Activated T-cell treated with anti-CD3 and anti-CD28 coated beads, Interleukin-2, amount 50 U/mL, for 1 hour (primary cell): ENCODE measurements around the gene ARHGEF25.
"Not testable (repeated sequence)": the region's sequence is repeated elsewhere in the genome, so short reads cannot be mapped to it uniquely, and the experiment has no call there.

Source experiments
- DNase-seq: peaks from one replicate; pipeline ENCODE4 v3.0.0-alpha.2; 2020

Gene ARHGEF25

DNA sequence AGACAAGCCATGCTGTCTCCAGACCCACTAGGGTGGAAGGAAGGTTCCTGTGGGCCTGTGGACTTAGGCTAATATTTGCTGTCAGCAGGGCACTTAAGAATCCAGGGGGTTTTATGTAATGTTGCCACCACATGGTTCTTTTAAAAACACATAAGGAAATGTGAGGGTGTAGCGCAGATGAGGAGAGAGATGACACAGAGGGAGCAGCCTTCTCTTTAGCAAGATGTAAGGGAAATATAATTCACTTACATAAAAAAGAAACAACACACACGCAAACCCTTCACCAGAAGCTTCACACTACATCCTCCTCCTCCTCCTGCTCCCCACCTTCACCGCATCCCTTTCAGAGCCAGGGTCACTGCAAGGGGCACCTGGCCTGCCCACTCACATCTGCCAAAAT, 25.1 kb upstream of the ARHGEF25 start:
- no peak for DNase-seq

DNA sequence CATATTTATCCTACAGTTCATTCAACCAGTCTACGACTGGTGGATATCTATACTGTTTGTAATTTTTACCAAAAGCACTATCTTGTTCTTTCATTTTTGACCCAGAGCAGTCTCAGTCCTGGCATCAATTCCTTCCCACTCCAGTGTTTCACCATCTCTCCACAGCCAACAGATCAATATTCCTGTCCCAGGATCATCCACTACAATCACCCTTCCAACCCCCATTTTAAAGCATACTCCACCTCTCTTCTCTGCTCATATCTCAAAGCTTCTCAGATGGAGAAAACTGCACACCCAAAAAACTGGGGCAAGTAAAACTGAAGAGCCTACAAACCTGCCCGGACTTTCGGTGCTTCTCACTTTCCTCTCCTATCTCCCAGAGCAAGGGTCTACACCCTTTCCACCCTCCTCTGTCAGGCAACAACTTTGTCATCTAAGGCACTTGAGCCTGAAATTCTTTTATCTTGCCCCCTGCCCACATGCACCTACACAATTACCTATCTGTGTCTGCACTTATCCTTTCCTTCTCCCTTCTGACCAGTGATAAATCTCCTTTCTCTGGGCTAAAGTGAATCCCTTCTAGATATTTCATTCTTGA, 24.3 kb upstream of the ARHGEF25 start:
- DNase-seq: no peak

DNA sequence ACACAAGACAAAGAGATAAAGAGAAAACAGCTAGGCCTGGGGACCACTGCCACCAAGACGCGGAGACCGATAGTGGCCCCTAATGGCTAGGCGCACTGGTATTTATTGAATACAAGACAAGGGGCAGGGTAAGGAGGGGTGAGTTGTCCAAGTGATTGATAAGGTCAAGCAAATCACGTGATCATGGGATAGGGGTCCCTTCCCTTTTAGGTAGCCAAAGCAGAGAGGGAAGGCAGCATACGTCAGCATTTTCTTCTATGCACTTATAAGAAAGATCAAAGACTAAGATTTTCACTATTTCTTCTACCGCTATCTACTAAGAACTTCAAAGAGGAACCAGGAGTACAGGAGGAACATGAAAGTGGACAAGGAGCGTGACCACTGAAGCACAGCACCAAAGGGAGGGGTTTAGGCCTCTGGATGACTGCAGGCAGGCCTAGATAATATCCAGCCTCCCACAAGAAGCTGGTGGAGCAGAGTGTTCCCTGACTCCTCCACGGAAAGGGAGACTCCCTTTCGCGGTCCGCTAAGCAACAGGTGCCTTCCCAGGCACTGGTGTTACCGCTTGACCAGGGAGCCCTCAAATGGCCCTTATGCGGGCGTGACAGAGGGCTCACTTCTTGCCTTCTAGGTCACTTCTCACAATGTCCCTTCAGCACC, 22.2 kb upstream of the ARHGEF25 start:
- DNase-seq: not testable (repeated sequence)

DNA sequence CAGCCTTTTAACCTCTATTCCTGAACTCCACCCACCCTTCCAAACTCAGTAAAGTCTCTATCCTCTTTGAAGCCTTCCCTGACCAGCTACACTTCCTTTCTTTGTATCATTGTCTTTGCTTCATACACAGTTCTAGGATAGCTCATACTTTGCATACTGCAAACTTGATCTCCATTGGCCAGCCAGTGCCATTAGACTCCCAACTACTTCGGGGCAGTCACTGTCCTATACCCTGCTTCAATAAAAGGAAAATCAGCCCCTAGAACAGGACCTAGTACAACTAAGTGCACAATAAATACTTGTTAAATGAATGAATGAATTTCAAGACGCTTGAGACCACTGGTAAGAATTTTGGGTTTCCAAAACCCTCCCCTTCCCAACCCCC, 20.8 kb upstream of the ARHGEF25 start:
- DNase-seq: no peak

DNA sequence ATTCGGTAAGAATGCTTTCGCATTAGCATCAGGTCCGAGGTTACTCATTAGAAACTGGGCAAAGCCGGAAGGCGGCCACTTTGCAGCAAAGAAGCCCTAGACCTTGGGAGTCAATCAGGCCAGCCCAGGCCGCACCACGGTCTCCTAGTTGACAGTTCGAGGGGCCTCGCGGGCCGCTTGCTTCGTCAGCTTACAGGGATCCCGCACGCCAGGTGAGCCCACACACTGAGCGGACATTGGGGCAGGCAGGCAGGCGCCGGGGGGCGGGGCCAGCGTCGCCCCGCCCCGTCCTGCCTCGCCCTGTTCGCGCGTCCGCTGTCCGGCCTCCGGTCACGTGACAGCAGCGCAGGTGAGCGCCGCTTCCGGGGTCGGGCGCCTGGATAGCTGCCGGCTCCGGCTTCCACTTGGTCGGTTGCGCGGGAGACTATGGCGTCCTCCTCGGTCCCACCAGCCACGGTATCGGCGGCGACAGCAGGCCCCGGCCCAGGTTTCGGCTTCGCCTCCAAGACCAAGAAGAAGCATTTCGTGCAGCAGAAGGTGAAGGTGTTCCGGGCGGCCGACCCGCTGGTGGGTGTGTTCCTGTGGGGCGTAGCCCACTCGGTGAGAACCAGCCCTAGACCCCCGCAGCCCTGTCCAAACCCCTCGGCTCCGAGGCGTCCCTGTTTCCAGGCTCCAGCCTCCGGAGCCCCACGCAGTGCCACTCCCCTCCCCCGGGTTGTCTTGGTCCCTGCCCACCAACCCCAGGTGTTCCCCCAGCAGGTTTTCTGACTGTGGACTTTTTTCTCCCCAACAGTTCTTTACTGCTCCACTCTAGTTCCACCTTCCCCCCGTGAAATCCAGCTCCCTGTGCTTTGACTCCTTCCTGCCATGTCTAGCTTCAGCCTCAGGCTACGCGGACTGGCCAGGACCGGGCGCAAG, 20.1 kb upstream of the ARHGEF25 start, which contains the start of gene PIP4K2C:
TSS of gene PIP4K2C (plus strand) at position 329 of the 918 bp plus-strand sequence. CDS start at position 427, 98 bp downstream.
- DNase-seq: peak; percentile 79

DNA sequence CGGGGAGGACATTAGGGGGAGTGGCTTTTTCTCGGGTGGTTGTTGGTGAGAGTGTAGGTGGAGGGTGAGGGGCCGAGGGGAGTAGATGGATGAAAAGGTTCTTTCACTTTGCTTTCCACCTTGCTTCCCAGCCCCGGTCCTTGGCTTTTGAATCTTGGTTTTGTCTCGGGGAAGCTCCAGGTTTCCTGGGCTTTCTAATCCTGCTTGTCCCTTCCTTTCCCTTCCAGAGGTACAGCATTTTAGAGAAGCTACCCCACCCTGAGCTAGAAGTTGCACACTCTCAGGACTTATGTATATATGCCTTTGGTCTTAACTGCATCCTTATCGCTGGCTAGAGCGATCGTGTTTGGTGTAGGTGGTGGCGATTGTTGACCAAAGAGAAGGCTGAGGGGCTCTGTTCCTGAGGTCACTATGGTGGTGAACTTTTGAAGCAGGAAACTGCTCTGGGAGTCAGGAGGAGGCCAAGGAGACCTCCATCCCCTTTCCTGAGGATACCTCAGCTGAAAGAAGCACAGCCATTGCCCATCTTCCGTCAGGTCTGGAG, 19.4 kb upstream of the ARHGEF25 start:
- DNase-seq: no peak

DNA sequence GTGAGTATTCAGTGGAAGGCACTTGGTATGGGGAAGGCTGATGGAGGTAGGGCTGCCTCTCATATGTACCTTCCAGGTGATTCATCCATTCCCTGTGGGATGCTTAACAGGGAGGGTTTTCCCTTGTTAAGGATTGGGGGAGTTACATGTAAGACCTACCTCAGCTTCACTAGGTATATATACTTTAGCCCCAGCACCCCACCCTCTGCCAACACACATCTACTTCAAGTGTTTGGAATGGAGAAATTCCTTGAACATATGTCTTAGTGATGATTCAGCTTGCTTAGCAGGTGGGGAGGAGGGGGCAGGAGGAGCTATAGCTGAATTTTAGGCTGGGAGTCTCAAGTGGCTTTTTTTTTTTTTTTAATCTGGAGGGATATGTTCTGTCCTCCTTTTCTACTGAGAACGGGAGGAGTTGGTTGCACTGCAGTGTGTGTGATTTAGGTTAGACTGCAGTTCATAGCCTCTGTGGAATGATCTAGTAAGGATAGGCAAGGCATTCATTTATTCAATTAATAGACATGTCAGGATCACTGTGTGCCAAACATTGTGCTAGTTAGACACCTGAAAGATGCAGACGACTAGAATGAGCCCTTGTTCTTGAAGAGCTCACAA, 18.6 kb upstream of the ARHGEF25 start:
- no peak for DNase-seq

DNA sequence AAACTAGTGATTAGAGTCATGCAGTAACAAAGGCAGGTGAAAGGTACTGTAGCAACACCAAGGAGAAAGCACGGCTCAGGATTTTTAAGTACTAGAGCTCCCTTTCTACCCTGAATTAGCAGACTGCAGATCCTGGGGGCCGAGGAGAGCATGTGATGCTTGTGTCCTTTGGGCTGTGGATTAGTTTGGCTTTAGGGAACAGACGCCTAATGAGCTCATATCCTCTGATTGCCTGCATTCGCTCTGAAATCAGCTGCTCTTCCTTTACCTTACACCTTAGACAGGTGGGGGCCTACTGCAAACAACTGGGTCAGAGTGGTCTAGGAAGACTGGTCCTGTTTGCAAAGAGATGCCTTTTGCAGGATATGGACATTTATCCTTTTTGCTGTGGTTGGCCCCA, 18.0 kb upstream of the ARHGEF25 start:
- no peak for DNase-seq

DNA sequence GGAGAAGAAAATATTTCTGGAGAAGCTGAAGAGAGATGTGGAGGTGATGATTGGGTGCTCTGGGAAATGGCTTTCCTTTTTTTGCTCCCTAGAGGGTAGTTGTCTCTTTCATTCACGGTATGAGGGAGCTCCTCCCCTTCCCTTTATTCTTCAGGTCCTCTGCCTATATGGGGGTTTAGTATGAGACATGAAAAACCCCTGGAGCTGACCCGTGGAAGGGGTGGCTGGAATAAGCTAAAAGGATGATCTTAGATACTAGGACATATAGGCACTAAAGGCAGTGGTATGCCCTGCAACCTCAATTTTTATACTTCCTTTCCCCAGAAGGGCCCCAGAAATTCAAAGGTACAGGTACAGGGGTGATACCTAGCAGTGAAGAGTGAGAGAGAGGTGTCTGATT, 10.8 kb upstream of the ARHGEF25 start:
- no peak for DNase-seq

DNA sequence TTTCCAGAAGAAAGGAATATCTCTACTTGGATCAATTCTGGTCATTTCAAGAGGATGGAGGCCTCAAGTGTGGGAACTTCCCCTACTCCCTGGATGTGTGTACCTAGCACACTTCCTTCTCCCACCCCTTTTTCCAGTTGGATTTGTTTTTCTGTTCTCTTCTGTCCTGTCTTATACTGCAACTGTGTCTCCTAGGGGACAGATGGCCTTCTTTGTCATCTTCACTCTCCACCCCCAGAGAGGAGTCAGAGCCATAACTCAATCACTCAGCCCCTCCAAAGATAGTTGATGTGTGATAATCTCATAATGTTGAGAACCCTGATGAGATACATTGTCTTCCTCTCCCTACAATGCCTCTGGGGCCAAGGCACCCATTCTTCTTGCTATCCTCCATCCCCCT, 8.7 kb upstream of the ARHGEF25 start:
- no peak for DNase-seq

DNA sequence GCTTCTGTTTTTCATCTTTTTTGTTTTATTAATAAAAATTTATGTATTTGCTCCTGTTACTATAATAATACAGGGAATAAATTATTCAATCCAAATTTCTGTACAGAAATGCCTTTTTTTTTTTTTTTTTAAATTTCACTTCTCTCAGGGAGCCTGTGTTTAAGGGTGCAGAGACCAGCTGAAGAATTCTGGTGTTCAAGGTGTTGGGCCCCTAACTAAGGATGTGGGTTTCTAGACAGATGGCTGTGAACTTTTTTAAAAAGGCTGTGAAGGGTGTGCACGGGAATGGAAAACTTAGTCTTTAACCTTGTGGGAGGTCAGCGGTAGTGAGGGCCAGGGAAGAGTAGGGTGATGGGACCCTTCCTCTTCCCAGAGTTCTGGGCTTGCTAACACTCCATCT, 7.9 kb upstream of the ARHGEF25 start:
- DNase-seq: no peak

DNA sequence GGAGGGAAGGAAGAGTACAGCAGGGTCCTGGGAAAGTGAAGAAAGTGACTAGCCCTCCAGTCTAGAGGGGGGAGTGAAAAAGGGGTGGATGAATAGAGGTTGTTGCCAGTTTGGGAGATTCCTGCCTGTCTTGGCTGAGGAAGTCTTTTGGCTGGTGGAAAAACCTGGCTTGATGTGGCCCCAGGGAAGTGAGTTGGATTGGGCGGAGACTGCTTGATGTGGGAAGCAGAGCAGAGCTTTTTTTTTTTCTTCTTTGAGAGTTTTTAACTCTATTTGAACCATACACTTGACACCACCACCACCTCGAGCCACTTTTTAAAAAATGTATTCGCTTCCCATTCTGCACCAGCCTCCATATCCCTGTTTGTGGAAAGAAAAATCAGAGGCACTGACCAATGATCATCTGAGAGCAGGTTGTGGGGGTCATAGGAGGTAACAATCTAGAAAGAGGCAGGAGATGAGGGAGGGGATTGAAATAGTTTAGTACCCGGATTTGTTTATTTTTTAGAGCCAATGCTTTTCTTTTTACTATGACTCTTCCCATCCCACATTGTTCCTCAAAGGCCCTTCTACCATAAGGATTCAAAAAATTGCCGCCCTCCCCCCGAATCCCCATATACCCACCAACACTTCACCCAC, 7.3 kb upstream of the ARHGEF25 start:
- DNase-seq: no peak

DNA sequence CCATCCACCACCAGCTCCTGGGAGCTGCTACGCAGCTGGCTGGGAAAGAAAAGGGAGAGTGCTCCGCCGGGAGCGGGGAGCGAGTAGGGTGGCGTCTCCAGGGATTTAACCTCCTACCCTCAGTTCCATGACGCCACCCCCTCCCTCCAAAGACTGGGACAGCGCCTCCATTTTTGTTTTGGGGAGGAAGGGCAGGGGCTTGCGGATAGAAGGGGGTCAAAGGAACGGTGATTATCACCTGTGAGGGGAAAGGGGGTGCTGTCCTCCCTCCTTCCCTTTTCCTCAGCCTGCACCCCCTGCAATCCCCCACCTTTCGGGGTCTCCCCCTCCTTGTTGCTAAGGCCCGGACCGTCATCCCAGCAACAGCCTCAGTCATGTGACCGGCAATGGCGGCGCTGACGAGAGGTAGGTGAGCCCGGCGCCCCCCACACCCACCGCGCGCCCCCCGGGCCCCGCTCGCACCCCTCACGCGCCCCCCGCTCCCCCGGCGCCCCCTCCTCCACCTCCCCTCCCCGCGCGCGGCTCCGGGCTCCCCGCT, 6.7 kb upstream of the ARHGEF25 start, which contains the start of gene DTX3:
TSS of gene DTX3 (plus strand) at position 371 of the 538 bp plus-strand sequence. CDS start 1,694 bp downstream, outside the sequence.
- DNase-seq: peak; percentile 47

DNA sequence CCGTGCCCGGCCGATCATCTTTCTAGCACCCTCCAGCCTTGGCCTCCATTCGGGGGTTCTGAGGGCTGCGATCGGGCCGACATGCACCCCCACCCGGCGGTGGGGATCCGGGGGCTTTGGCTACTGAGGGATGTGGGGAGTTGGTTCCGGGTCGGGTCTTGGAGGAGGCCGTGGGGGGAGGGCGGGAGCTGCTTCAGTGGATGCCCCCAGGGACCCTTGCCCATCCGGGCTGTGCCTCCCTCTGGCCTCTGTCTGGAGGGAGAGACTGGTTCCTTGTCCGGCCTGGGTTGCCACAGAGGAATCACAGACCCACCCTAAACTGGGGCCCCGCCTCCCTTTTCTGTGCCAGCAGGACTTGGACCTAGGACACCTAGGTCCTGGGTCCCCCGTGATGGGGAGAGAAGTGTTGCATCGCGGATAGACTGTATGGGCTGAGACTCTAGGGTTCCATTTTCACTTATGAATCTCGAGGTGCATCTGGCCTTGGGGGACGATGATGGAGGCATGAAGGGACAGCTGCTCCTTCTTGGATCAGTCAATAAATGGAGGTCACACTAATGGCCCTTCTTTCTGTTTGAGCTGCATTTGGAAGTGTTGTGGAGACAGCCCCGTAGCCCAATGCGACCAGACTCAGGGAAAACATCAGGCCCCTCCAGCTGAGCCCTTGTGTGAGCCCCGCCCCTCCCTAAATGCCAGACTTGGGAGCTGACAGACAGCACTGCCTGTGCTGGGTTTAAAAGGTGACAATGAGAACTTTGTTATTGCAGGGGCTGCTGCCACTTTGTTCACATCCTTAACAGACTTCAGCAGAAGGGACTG, 6.0 kb upstream of the ARHGEF25 start:
- no peak for DNase-seq

DNA sequence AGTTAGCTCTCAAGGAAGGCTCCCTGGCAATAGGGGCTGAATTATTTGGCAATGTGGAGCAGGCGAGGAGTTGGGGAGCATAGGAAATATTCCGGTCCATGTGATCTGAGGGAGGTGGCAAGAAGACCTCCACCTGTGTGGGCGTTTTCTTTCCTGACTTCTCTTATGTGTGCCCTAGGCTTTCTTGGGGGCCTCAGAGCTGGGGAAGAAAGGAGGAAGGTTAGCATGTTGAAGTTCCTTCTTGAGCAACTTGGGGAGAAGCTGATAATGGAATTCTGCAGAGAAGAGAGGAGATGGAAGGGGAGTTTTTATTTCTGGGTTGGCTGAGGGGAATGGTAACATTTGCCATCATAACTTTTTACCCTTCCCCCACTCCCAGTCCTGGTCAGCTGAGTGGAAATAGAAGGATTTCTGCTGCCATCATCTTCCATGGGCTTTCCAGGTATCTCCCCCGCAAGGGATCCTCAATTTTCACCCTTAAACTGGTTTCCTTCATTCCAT, 5.4 kb upstream of the ARHGEF25 start:
- DNase-seq: no peak

DNA sequence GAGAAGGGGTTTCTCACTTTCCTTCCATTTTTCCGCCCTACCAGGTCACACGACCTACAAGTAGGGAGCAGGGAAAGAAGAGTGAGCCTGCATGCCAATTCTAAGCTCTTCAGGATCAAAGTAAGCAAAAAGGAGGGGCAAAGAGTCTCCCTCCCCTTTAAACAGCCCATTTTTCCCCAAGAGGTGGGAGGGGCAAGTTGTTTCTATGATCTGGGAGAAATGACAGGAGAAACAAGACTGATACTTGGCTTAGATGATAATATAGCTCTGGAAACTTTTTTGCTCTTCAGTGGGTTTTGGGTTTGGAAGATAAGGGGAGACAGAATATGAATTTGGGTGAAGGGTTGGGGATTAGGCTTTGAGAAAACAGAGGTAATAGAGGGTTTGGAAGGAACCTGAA, 4.8 kb upstream of the ARHGEF25 start:
- no peak for DNase-seq

DNA sequence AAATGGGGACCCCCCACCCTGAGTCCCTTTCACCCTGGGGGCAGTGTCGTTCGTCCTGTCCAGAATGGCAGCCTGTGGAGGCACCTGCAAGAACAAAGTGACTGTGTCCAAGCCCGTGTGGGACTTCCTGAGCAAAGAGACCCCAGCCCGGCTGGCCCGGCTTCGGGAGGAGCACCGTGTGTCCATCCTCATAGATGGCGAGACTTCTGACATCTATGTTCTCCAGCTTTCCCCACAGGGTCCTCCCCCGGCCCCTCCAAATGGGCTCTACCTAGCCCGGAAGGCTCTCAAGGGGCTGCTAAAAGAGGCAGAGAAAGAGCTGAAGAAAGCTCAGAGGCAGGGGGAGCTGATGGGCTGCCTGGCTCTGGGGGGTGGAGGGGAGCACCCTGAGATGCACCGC, 4.4 kb upstream of the ARHGEF25 start:
- no peak for DNase-seq

DNA sequence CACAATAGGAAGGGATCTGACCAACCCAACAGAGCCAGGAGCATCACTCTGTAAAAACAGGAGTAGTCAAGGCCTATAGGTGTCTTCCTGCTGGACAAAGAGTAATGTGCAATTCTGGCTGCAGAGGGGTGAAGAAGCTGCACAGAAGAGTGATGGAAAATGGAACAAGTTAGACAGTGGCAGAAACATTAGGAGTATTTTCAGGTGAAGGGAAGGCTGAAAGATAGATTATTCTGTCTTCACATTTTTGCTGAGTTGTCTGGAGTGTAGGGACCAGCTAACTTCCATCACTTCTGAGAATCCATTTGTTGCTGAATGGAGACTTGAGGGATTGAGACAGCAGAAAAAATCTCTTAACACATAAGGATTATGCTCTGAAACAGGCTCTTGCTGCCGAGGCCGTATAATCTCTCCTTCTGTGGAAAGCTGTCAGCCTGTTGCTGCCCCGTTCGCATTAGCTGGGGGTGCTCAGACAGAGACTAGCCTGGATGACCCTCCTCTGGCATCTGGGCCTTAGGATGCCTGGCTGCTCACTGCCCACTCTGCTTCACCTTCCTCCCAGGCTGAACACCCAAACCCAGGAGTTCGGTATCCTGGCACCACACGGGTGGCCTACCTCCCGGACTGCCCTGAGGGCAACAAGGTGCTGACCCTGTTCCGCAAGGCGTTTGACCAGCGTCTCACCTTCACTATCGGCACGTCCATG, 3.1 kb upstream of the ARHGEF25 start:
- DNase-seq: no peak

DNA sequence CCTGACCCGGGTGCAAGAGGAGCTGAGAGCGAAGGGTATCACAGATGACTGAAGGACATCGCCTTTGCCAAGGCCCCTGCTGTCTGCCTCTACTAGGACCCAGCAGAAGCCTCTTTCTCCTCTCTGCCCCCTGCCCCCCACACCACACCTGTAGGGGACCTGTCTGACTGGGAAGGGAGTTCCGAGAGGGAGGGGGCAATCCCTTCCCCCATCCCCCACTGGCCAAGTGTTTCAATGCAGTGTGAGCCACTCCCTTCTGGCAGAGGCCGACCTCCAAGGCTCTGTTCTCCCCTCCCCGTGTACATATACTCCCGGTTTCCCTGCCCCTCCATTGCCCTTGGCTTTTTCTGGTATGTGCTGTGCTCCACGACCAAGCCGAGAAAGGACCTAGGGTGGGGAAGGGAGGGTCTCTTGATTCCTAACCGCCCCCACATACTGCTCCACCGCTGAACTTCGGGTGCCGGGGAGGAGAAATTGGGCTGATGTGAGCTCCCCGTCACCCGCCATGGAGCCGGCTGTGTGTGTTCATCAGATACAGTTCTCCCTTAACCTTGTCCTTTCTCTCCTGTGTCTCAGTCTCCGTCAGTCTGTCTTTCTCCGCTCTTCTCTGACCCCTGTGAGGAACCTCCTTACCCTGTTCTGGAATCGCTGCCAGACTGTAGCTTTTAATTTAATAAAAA, 2.0 kb upstream of the ARHGEF25 start:
- no peak for DNase-seq
